HepG2 (cell line): ENCODE measurements around the gene NACC2. TPM values are rescaled to one million over a fixed set of nuclear protein-coding genes. Genes with fewer than 3 reads are reported as not detected.

ENCODE experiments used
- CCAR2 ChIP-seq: fragments of 200-400 bp; formaldehyde crosslinking; optimal IDR thresholded peaks from 2 replicates; pipeline ENCODE3; 2018; ENCODE audit warnings: low read depth, mild to moderate bottlenecking, low read length, moderate library complexity
- E2F5 ChIP-seq: sonication (generic); formaldehyde crosslinking; conservative IDR thresholded peaks from 2 replicates; pipeline ENCODE4 v1.4.0; 2020; ENCODE audit warnings: missing genetic modification reagents
- FOXP1 ChIP-seq, 2 experiments: fragments of 450-650 bp in 1 of 2; IDR thresholded peaks; 2 replicates each; pipeline ENCODE4 v1.6.1; 2017 to 2018; ENCODE audit warnings: antibody characterized with exemption in 1 of 2
- HDAC1 ChIP-seq: sonication (generic); formaldehyde crosslinking; IDR thresholded peaks from 2 replicates; pipeline ENCODE4 v1.5.1; 2020; ENCODE audit warnings: mild to moderate bottlenecking, missing genetic modification reagents
- HMGA1 ChIP-seq: sonication (generic); formaldehyde crosslinking; conservative IDR thresholded peaks from 2 replicates; pipeline ENCODE4 v1.4.0; 2020; ENCODE audit warnings: missing genetic modification reagents
- HOXA7 ChIP-seq: sonication (generic); formaldehyde crosslinking; IDR thresholded peaks from 2 replicates; pipeline ENCODE4 v1.8.1; 2022; ENCODE audit warnings: mild to moderate bottlenecking, missing genetic modification reagents, moderate library complexity
- KAT2B ChIP-seq: fragments of 150-350 bp; IDR thresholded peaks from 2 replicates; pipeline ENCODE4 v1.6.1; 2014; ENCODE audit warnings: low read depth, low read length, borderline replicate concordance
- KDM4B ChIP-seq: sonication (generic); formaldehyde crosslinking; IDR thresholded peaks from 2 replicates; pipeline ENCODE4 v1.4.0; 2020; ENCODE audit warnings: missing genetic modification reagents
- KLF11 ChIP-seq: IDR thresholded peaks from 2 replicates; pipeline ENCODE4 v1.6.1; 2016; ENCODE audit warnings: missing compliant biosample characterization
- KLF15 ChIP-seq: sonication (generic); formaldehyde crosslinking; IDR thresholded peaks from 2 replicates; pipeline ENCODE4 v1.8.1; 2023; ENCODE audit warnings: borderline replicate concordance, mild to moderate bottlenecking, inconsistent platforms, missing genetic modification reagents, mixed read lengths
- MED13 ChIP-seq: sonication (generic); formaldehyde crosslinking; IDR thresholded peaks from 2 replicates; pipeline ENCODE4 v1.5.0; 2020; ENCODE audit warnings: missing genetic modification reagents
- NFKB2 ChIP-seq: sonication (generic); formaldehyde crosslinking; IDR thresholded peaks from 2 replicates; pipeline ENCODE4 v1.4.0; 2020; ENCODE audit warnings: missing genetic modification reagents, borderline replicate concordance
- RFX3 ChIP-seq: IDR thresholded peaks from 2 replicates; pipeline ENCODE4 v1.6.1; 2016; ENCODE audit warnings: missing biosample characterization, missing genetic modification reagents
- SIX1 ChIP-seq: sonication (generic); formaldehyde crosslinking; IDR thresholded peaks from 2 replicates; pipeline ENCODE4 v1.4.0; 2020; ENCODE audit warnings: missing genetic modification reagents, borderline replicate concordance
- SNAPC2 ChIP-seq: sonication (generic); formaldehyde crosslinking; IDR thresholded peaks from 2 replicates; pipeline ENCODE4 v1.8.1; 2022; ENCODE audit warnings: mild to moderate bottlenecking, missing genetic modification reagents
- SP1 ChIP-seq, 2 experiments: fragments of 450-650 bp in 1 of 2; sonication (generic) in 1 of 2; formaldehyde crosslinking in 1 of 2; IDR thresholded peaks; 2 replicates each; pipeline versions ENCODE4 v1.4.0 to v1.6.1; 2016 to 2020; ENCODE audit warnings: missing genetic modification reagents in 1 of 2
- ZBED4 ChIP-seq: sonication (generic); formaldehyde crosslinking; IDR thresholded peaks from 2 replicates; pipeline ENCODE4 v1.4.0; 2020; ENCODE audit warnings: missing genetic modification reagents, borderline replicate concordance
- ZBTB34 ChIP-seq: sonication (generic); formaldehyde crosslinking; IDR thresholded peaks from 2 replicates; pipeline ENCODE4 v1.8.0; 2022; ENCODE audit warnings: mild to moderate bottlenecking, missing genetic modification reagents
- ZBTB37 ChIP-seq: sonication (generic); formaldehyde crosslinking; IDR thresholded peaks from 2 replicates; pipeline ENCODE4 v1.4.0; 2020; ENCODE audit warnings: mild to moderate bottlenecking, missing genetic modification reagents
- ZFP36L2 ChIP-seq: sonication (generic); formaldehyde crosslinking; IDR thresholded peaks from 2 replicates; pipeline ENCODE4 v1.4.0; 2020; ENCODE audit warnings: missing genetic modification reagents
- ZNF367 ChIP-seq: sonication (generic); formaldehyde crosslinking; IDR thresholded peaks from 2 replicates; pipeline ENCODE4 v1.4.0; 2020; ENCODE audit warnings: missing genetic modification reagents, borderline replicate concordance
- ZNF607 ChIP-seq: sonication (generic); formaldehyde crosslinking; IDR thresholded peaks from 2 replicates; pipeline ENCODE4 v1.5.1; 2020; ENCODE audit warnings: missing genetic modification reagents, mild to moderate bottlenecking, borderline replicate concordance
- ZNF788 ChIP-seq: sonication (generic); formaldehyde crosslinking; IDR thresholded peaks from 2 replicates; pipeline ENCODE4 v1.5.0; 2020; ENCODE audit warnings: mild to moderate bottlenecking, missing genetic modification reagents, borderline replicate concordance
- polyA plus RNA-seq, 8 experiments: library from polyadenylated mRNA; depleted of rRNA in 3 of 8; stranded (reverse) in 7 of 8; unstranded in 1 of 8; fragments of >200 nt; fragmentation: Illumina TruSeq in 4 of 8; extraction: Trizol in 4 of 8; gene quantifications; 2 replicates each; pipeline versions ENCODE4 v1.2.1 to v1.2.3, GENCODE V29; 2011 to 2016; ENCODE audit warnings: low read depth in 4 of 8, missing spikeins in 1 of 8, mixed read lengths in 1 of 8; ENCODE audit not compliant: insufficient read depth in 1 of 8
- total RNA-seq, 5 experiments: library from RNA; depleted of rRNA; stranded (reverse); fragments of >200 nt; fragmentation: Illumina TruSeq; extraction: Trizol; gene quantifications; 2 replicates each; pipeline ENCODE4 v1.2.3, GENCODE V29; 2016; ENCODE audit warnings: low read depth in 1 of 5

NACC2 gene
- total and polyA plus RNA-seq, 2 of the 13 experiments (the other 11 are each of a cell fraction or from before 2014, with no cell fraction given) = 5.9 to 12.3 TPM

GRCh38 chr9:136011703-136012496, 83.2 kb downstream of the NACC2 start (continued):
- TF ChIP-seq KLF15 (CRISPR knock-in tag) (peak; percentile 86; the same call in 1 of the 2 replicates), ZNF788 (CRISPR knock-in tag) (peak; percentile 94; the same call in 1 of the 2 replicates), ZBED4 (peak; percentile 88; the same call in 1 of the 2 replicates), FOXP1 (IDR thresholded peaks at IDR 0.05) (no peak), FOXP1 (CRISPR knock-in tag; IDR thresholded peaks at IDR 0.05) (peak; percentile 72), HOXA7 (CRISPR knock-in tag) (no peak), KAT2B (no peak), ZBTB37 (CRISPR knock-in tag) (peak; percentile 98), ZFP36L2 (CRISPR knock-in tag) (no peak), KLF11 (CRISPR knock-in tag) (peak; percentile 84; the same call in 1 of the 2 replicates), SNAPC2 (CRISPR knock-in tag) (peak; percentile 84), MED13 (CRISPR knock-in tag) (no peak), ZNF607 (CRISPR knock-in tag) (peak; percentile 98), HMGA1 (CRISPR knock-in tag) (no peak), E2F5 (CRISPR knock-in tag) (no peak; the same call in 1 of the 2 replicates), ZBTB34 (peak; percentile 91), RFX3 (CRISPR knock-in tag) (no peak), HDAC1 (CRISPR knock-in tag) (peak; percentile 91), SP1 (IDR thresholded peaks at IDR 0.05) (no peak), SP1 (CRISPR knock-in tag; IDR thresholded peaks at IDR 0.05) (peak; percentile 37), KDM4B (CRISPR knock-in tag) (no peak), SIX1 (CRISPR knock-in tag) (peak; percentile 77), ZNF367 (CRISPR knock-in tag) (no peak), NFKB2 (CRISPR knock-in tag) (peak; percentile 95), CCAR2 (no peak)
